Superior temporal gyrus (tissue), 1 donor: ENCODE measurements around the gene SLC35B1.
"Not testable (repeated sequence)": the region's sequence is repeated elsewhere in the genome, so short reads cannot be mapped to it uniquely, and the experiment has no call there.

Source experiments
- DNase-seq: peaks from one replicate; pipeline ENCODE4 v3.0.0-alpha.2; 2016; ENCODE audit errors: extremely low spot score

The SLC35B1 gene

GRCh38 chr17:49699966-49700575, 7.7 kb downstream of the SLC35B1 start:
- no peak for DNase-seq

- no peak for DNase-seq
Observed at GRCh38 chr17:49698005-49698404, 9.8 kb downstream of the SLC35B1 start.

DNA sequence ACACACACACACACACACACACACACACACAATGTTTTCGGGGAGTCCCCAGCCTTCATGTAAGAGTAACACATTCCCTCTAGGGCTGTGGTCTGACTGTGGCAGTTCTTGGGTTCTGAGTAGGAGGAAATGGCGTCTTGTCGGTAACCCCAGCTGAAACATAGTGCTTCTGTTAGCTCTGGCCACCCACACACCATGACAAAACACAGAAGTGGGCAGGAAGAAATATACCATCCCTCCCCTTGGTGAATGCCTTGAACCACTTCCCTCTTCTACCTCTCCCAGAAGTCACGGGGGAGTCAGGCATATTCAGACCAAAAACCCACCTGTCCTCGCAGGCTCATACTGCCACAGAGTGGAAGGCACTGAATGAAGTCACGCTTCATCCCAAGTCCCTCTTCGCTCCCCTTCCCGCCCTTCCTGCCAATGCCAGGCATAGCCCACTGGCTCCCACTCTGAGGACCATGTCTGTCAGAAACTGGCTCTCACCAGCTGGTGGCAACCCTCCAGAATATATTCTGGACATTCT, 11.5 kb downstream of the SLC35B1 start:
- DNase-seq = no peak

DNA sequence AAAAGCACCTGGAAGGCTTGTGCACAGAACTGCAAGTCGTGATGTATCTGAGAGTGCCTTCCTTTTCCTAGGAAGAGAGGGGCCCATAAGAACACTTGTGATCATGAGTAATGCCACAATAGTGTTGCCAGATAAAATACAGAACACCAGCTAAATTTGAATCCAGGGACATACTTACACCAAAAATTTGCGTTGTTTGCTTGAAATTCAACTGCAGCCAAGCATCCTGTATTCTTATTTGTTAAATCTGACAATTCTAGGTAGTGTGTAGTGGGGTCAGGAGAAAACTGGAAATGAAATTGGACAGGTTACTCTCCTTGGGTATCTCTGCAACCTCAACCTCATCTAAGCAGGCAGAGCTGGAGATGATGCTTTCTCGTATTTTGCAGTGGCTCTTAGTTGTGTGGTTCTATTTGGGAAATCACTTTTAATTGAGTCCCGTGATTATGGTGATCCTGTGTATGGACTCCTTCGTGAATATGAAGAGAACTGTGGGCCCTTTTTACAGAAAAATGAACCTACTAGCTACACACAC, 12.0 kb downstream of the SLC35B1 start:
- DNase-seq = no peak

GRCh38 chr17:49694847-49695697, 12.7 kb downstream of the SLC35B1 start:
- DNase-seq = peak; percentile 74

GRCh38 chr17:49692751-49693150, 15.0 kb downstream of the SLC35B1 start:
- DNase-seq = no peak

GRCh38 chr17:49691677-49692191, 16.0 kb downstream of the SLC35B1 start:
- no peak for DNase-seq

DNA sequence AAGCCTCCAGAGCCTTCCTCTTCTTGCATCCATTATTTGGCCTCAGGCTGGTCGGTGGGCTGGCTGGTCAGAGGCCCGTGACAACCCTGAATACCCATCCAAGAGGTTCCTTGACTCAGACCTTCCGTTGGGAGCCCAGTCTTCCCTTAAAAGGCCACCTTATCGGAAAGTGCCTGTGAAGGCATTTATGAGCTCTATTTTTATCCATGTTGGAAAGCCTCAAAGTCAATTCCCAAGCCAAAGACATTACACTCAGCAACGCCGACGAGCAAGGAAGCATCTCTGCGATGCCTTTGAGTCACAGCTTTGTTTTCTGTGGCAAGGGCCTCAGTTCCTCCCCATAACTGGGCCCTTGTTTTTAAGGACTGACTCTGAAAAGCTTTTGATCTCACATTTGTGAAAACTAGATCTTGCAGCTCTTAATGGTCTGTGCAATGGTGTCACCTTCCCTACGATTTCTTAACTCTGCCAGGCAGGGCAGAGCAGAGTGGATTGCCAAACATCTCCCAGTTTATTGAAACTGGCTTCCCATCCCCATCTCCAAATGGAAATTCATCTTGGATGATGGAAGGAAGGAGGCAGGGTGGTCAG, 16.6 kb downstream of the SLC35B1 start:
- DNase-seq = no peak

- DNase-seq = no peak
Observed at GRCh38 chr17:49690256-49690655, 17.5 kb downstream of the SLC35B1 start.

DNA sequence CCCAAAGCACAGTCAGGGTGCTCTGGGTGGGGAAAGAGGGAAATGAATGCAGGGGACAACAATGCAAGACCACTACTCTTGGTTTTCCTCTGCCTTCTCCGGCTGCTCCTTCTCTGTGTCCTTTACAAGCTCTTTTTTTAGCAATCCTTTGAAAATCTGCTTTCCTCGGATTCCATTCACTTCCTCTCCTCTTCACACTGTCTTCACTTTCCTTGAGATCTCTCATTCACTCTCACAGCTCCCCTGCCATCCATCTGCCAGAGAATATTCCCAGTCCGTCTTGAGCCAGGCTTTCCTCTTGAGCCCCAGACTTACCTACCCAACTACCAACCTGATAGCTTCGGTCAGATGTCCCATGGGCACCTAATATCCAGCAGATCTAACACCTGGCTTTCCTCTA, 18.9 kb downstream of the SLC35B1 start:
- no peak for DNase-seq

- DNase-seq = no peak
Observed at GRCh38 chr17:49687878-49688491, 19.8 kb downstream of the SLC35B1 start.

DNA sequence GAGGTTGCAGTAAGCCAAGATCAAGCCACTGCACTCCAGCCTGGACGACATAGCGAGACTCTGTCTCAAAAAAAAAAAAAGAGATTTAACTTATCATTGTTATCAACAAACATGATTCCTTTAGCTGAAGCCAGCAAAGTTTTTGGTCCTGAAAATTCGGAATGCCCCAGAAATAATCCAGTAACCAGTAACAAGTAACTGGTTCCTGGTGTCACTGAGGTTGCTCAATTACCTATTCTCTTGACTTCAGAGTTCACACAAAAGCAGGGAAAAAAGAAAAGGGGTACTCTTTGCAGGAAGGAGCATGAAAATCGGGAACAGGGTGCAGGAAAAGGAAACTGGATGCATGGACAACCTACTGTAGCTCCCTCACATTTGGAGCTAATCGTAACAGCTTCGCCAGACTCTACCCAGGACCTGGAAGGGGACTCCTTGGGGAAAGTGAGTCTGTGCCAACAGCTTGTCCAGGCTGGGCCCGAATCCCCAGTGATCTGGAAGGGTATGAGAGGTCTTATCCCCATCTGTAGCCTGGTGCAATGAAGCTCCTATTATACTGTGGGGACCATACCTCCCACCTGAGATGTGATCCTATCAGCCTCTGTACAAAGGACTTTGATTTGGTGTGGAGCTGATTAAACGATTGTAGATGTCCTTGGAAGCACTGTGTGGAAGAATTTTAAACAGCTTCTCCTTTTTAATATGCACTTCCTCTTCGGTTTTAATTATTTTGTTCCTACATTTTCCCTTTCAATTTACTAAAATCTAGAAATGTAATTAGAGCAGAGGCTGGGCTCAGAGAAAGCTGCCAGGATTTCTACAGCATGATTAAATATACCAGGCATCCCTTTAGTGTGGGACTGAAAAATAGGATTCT, 26.4 kb downstream of the SLC35B1 start:
- DNase-seq = no peak

DNA sequence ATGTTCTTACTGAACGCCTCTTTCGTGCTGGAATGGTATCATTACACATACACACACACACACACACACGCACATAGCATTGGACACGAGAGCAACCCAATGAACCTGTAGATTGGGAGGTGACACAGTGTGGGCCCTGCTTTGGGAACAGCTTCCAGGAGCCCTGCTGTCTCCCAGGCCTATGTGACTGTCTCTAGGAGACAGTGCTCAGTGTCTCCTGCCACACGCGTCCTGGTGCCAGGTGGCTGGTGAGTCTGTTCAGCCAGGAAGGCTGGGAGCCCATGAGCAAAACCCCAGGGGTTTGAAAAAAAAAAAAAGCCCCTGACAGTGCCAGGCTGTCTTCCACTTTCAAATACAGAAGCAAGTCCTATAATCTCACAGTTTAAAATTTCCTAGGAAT, 27.4 kb downstream of the SLC35B1 start:
- DNase-seq = no peak

GRCh38 chr17:49677933-49678847, 29.6 kb downstream of the SLC35B1 start, which contains the start of gene SPOP:
Gene SPOP, minus strand, starts transcription at chr17:49678097. Its CDS starts 55,287 bp downstream, at chr17:49622810.
- DNase-seq = peak; percentile 99

DNA sequence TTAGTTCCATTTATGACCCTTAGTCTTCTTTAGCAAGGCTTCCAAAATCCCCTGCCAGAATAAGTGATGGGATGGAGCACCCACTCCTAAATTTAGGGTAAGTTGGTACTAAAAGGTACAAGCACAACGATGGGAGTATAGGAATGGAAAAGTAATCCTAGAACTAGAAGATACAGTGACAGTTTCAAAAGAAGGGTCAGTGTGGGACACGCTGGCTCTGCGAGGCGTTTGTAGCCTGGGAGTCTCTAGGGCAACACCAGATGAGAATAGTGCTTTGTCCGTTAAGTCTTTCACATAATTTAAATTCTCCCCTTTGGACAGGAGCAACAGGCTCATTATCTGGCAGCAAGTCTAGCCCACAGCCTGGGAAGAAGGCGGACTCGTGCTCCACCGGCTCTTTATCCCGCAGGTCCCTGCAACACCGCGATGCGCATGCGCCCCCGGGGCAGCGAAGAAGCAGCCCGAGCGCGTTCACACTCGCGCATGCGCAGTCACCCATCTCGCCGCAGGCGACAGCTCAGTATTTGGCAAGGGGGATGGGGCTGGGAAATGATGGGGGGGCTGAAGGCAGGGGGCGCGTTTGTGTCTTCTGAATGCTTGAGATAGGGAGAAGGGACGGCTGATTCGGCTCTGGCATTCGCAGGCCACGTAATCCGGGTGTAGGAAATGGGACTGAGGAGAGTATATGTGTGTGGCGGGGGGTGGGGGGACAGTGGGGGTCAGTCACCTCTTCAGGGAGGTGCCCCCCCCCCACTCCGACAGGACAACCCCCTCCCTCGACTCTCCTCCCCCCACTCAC, 30.4 kb downstream of the SLC35B1 start:
- DNase-seq = peak; percentile 94

DNA sequence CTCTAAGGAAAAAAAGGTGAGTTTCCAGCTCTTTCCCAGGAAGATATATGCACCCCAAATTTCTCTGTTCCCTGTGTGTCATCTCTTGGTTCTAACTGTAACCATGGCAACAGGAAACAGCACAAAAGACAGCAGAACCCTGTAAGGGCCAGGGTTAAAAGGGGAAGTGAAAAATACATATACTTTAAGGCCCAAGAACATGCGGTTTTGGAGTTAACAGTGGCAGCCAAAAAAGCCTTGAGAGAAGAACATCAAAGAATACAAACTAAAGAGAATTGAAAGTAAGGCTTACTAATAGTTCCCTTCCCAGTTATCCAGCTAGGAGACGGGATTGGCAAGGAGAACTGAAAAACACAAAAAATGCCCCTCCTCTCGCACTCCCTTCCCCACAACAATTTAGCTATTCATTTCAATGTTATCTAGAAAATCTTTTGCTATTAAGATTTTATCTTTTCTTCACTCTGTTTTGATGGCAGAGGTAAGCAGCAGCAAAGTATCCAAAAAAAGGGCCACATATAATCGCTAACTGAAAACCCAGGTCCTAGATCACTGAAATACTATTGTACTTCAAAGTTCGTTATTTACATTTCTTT, 31.4 kb downstream of the SLC35B1 start:
- no peak for DNase-seq

DNA sequence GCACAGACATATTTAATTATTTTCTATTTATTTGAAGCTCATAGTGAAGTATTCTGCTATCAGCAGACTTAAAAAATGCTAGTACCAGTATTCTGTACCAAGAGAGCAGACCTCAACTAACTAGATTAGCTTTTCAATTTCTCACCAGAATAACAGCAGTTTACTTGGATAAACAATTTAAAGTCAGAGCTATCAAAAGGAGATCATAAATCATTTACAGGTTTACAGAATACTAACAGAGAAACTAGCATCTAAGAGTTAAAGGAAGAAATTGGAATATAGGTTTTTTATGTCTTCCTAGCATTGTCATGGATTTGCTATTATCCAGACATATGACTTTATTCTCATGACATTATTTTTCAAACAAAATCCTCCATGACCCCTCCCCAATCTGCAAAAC, 33.3 kb downstream of the SLC35B1 start:
- DNase-seq = peak; percentile 5

- not testable (repeated sequence) for DNase-seq
Observed at GRCh38 chr17:49673679-49674078, 34.1 kb downstream of the SLC35B1 start.
